Smooth muscle cell (in vitro differentiated cells): ENCODE measurements around the gene CD8B2. TPM values are rescaled to one million over a fixed set of nuclear protein-coding genes. Genes with fewer than 3 reads are reported as not detected.
"Not testable (repeated sequence)": the region's sequence is repeated elsewhere in the genome, so short reads cannot be mapped to it uniquely, and the experiment has no call there.

ENCODE experiments used
- DNase-seq: peaks from one replicate; lab custom pipeline; 2025; ENCODE audit not compliant: unreplicated experiment; lab: John Stamatoyannopoulos, UW
- H2AFZ ChIP-seq: fragments of 200-600 bp; sonication (generic); 2 replicates; pipeline ENCODE4 v1.6.0; 2016; ENCODE audit warnings: antibody characterized with exemption, low read depth, mild to moderate bottlenecking
- H3F3A ChIP-seq: fragments of 200-600 bp; sonication (generic); 2 replicates; pipeline ENCODE4 v1.6.0; 2017; ENCODE audit warnings: antibody characterized with exemption, low read depth
- H3K27ac ChIP-seq: fragments of 200-600 bp; sonication (generic); 2 replicates; pipeline ENCODE4 v1.5.1; 2016; ENCODE audit warnings: low read depth, mild to moderate bottlenecking
- H3K27me3 ChIP-seq: fragments of 200-600 bp; sonication (generic); 2 replicates; pipeline ENCODE4 v1.6.1; 2016; ENCODE audit warnings: low read depth, mild to moderate bottlenecking
- H3K36me3 ChIP-seq: fragments of 200-600 bp; sonication (generic); 2 replicates; pipeline ENCODE4 v1.5.1; 2016; ENCODE audit warnings: low read depth
- H3K4me1 ChIP-seq: fragments of 200-600 bp; sonication (generic); 2 replicates; pipeline ENCODE4 v1.5.1; 2016; ENCODE audit warnings: low read depth
- H3K4me2 ChIP-seq: fragments of 200-600 bp; sonication (generic); 2 replicates; pipeline ENCODE4 v1.6.0; 2016; ENCODE audit warnings: mild to moderate bottlenecking
- H3K4me3 ChIP-seq: fragments of 200-600 bp; sonication (generic); 2 replicates; pipeline ENCODE4 v1.5.1; 2016; ENCODE audit warnings: mild to moderate bottlenecking
- H3K79me2 ChIP-seq: fragments of 200-600 bp; sonication (generic); 2 replicates; pipeline ENCODE4 v1.6.0; 2016; ENCODE audit warnings: low read depth, mild to moderate bottlenecking
- H3K9ac ChIP-seq: fragments of 200-600 bp; sonication (generic); 2 replicates; pipeline ENCODE4 v1.6.0; 2016; ENCODE audit warnings: low read depth
- H3K9me3 ChIP-seq: fragments of 200-600 bp; sonication (generic); replicated peaks from 2 replicates; pipeline ENCODE4 v1.5.1; 2016; ENCODE audit warnings: low read depth
- H4K20me1 ChIP-seq: fragments of 200-600 bp; sonication (generic); 2 replicates; pipeline ENCODE4 v1.6.0; 2016; ENCODE audit warnings: low read depth
- WGBS: methylation state at CpG from one replicate; pipeline ENCODE4 v1.1.7; 2016; ENCODE audit warnings: low lambda C conversion rate; 5-methylcytosine and 5-hydroxymethylcytosine counted together
- polyA plus RNA-seq: library from polyadenylated mRNA; unstranded; fragments of >200 nt; fragmentation: Nextera tagmentation; extraction: Ambion mirVana; gene quantifications from 2 replicates; pipeline ENCODE4 v1.2.1, GENCODE V29; 2016
- total RNA-seq: library from RNA; depleted of rRNA; stranded (reverse); fragments of >200 nt; gene quantifications from 2 replicates; pipeline ENCODE4 v1.2.3, GENCODE V29; 2014

Gene CD8B2
- total and polyA plus RNA-seq, 2 experiments from 2014 or later: not detected

GRCh38 chr2:106506002-106506687, 19.0 kb downstream of the CD8B2 start:
- H3K27ac ChIP-seq, H3K27me3 ChIP-seq, H3K4me2 ChIP-seq, DNase-seq, H3K4me3 ChIP-seq, H3K36me3 ChIP-seq, H3K9me3 ChIP-seq, H2AFZ ChIP-seq, H3F3A ChIP-seq, H3K9ac ChIP-seq, H3K79me2 ChIP-seq, H3K4me1 ChIP-seq, H4K20me1 ChIP-seq: not testable (repeated sequence)
- WGBS: 84% methylated on average over 5 of the region's 9 CpGs

DNA sequence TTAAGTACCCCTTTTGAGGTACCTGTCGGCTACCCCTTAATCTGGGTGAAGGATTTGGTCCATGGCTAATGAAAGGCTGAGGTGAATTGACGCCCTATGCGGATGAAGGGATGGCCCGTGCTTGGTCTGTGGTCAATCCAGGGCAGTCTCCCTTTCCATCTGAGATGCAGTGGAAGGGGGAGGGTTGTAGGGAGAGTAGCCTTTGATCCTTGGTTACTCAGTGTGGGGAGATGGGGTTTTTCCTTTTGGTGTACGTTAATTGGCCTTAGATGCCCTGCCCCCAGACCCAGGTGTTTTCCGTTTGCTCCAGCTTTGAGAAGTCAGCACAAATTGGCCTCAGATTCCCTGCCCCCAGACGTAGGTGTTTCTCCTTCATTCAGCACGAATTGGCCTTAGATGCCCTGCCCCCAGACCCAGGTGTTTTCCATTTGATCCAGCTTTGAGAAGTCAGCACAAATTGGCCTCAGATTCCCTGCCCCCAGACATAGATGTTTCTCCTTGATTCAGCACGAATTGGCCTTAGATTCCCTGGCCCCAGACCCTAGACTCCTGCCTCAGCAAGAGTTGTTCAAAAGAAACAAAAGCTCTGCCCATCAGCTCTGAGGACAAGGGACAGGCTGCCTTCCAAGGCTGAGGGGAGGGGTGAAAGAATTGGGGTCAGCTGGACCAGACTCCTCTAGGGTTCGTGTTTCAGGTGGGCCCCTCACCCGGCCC, 21.7 kb downstream of the CD8B2 start:
- H3K4me1 ChIP-seq, H3K4me2 ChIP-seq, H3F3A ChIP-seq, H3K4me3 ChIP-seq, H3K79me2 ChIP-seq, H3K9ac ChIP-seq, H2AFZ ChIP-seq, H3K27me3 ChIP-seq, H4K20me1 ChIP-seq, H3K36me3 ChIP-seq, H3K27ac ChIP-seq, H3K9me3 ChIP-seq, DNase-seq: not testable (repeated sequence)
- WGBS: 90% methylated on average over 8 of the region's 11 CpGs

DNA sequence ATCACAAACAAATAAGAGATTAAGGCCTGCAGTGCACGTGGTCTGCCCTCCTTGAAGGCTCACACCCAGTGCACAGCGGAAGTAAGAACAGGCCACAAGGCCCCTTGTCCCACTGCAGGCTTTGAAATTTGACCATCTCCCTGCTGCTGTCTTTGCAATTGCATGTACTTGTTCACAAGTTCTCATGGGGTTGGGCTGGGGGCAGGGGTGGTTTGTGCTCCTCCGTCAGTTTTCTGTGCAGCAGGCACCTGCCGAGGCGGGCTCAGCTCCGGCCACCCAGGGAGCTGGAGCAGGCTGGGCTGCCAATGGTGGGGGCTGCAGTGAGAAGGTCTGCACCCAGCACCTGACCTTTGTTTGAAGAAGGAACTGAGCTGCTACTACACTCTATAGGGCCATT, 22.2 kb downstream of the CD8B2 start:
- not testable (repeated sequence) for H4K20me1 ChIP-seq, H3F3A ChIP-seq, H3K9ac ChIP-seq, H2AFZ ChIP-seq, H3K27ac ChIP-seq, H3K9me3 ChIP-seq, H3K27me3 ChIP-seq, H3K79me2 ChIP-seq, DNase-seq, H3K4me1 ChIP-seq, H3K36me3 ChIP-seq, H3K4me2 ChIP-seq, H3K4me3 ChIP-seq
- 90% methylated on average over 6 of the region's 6 CpGs for WGBS

DNA sequence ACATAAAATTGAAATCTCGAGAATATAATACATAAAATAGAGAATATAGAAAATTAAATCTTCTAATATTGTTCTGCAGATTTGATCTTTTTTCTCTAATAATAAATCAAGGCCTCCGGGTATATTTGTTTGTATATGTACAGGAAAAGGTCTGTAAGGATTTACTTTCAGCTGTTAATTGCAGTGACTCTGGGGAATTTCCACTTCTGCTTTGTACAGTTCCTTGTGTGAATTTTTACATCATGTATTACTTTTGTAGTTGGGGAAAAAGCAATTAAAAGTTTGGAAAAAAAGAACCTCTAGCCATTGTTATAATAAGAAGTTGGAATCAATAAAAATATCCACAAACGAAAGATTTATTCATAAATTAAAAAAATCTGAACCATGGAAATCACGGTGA, 23.6 kb downstream of the CD8B2 start:
- H3K4me1 ChIP-seq, H3F3A ChIP-seq, H3K4me2 ChIP-seq, H3K36me3 ChIP-seq, H2AFZ ChIP-seq, DNase-seq, H3K9me3 ChIP-seq, H3K4me3 ChIP-seq, H4K20me1 ChIP-seq, H3K79me2 ChIP-seq, H3K27ac ChIP-seq, H3K27me3 ChIP-seq, H3K9ac ChIP-seq: not testable (repeated sequence)
- 76% methylated on average over 4 of the region's 4 CpGs for WGBS

DNA sequence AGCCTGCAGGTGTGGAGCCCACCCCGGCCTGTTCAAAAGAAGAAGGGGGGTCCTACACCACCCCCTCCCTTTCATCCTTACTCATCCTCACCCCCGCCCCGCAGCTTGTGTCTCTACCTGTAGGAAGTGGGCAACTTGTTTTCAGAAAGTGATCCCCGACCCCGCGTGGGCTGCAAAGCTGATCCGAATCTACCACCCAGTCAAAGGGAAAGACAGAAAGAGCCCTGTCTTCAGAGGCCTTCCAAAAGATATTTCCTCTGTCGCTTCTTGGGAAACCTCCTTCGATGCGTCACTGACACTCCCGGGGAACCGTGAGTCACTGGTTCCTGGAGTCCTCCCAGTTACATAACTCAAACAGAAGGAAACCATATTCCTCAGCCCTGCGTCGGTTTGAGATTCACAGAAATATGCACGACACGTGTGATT, 24.3 kb downstream of the CD8B2 start:
- not testable (repeated sequence) for H3K4me3 ChIP-seq, H3K9ac ChIP-seq, H3K4me1 ChIP-seq, H3K9me3 ChIP-seq, H4K20me1 ChIP-seq, H3F3A ChIP-seq, H3K36me3 ChIP-seq, H2AFZ ChIP-seq, H3K27me3 ChIP-seq, H3K79me2 ChIP-seq
- H3K4me2 ChIP-seq: peak overlapping the region; percentile 67
- DNase-seq: peak; percentile 1
- WGBS: 7% methylated on average over 8 of the region's 16 CpGs
- peak overlapping the region; percentile 38 for H3K27ac ChIP-seq

DNA sequence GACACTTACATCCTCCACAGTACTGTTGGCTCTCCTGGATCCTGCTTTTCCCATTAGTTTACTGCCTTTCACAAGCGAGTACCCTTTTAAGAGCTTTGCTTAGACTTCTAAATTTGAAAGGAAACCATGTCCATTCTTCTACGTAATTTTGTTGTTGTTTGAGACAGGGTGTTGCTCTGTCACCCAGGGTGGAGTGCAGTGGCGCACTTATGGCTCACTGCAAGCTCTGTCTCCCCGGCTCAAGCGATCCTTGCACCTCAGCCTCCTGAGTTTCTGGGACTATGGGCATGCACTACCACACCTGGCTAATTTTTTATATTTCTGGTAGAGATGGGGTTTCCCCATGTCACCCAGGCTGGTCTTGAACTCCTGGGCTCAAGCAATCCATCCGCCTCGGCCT, 24.8 kb downstream of the CD8B2 start:
- H3K9ac ChIP-seq, H3K4me3 ChIP-seq, H3K27me3 ChIP-seq, DNase-seq, H3K9me3 ChIP-seq, H3F3A ChIP-seq, H3K36me3 ChIP-seq, H3K4me1 ChIP-seq, H2AFZ ChIP-seq, H3K79me2 ChIP-seq, H4K20me1 ChIP-seq: not testable (repeated sequence)
- Histone ChIP-seq H3K4me2 (peak overlapping the region; percentile 67), H3K27ac (peak overlapping the region; percentile 3)
- 87% methylated on average over 7 of the region's 7 CpGs for WGBS

- not testable (repeated sequence) for H3K4me2 ChIP-seq, H3K27ac ChIP-seq, H3K79me2 ChIP-seq, H2AFZ ChIP-seq, H3K9me3 ChIP-seq, H3F3A ChIP-seq, DNase-seq, H3K4me1 ChIP-seq, H4K20me1 ChIP-seq, H3K9ac ChIP-seq, H3K27me3 ChIP-seq, H3K36me3 ChIP-seq, H3K4me3 ChIP-seq
- WGBS: 88% methylated on average over 3 of the region's 5 CpGs
Observed at GRCh38 chr2:106513391-106513790, 26.2 kb downstream of the CD8B2 start.

DNA sequence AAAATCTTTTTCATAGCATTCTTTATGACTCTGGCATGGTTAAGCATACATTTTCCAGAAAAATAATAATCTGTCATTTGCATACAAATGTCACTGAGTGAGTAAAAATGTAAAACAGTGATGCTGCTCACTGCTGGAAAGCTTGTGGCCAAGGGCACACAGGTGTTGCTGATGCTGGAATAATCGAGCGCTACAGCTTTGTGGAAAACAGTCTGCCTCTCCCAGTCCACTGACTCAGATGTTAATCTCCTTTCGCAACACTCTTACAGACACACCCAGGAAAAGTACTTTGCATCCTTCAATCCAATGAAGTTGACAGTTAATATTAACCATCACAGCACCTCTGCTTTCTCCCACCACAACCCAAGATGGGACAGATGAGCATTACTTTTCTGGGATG, 27.7 kb downstream of the CD8B2 start:
- not testable (repeated sequence) for H3K27ac ChIP-seq, H3K9ac ChIP-seq, H3K9me3 ChIP-seq, H4K20me1 ChIP-seq, H3K4me2 ChIP-seq, H3F3A ChIP-seq, DNase-seq, H3K27me3 ChIP-seq, H3K79me2 ChIP-seq, H2AFZ ChIP-seq, H3K4me1 ChIP-seq, H3K4me3 ChIP-seq, H3K36me3 ChIP-seq
- WGBS: 74% methylated on average over 3 of the region's 3 CpGs
